ENCODE data around the gene CHRNB1. TPM values are rescaled to one million over a fixed set of nuclear protein-coding genes. Genes with fewer than 3 reads are reported as not detected.

The CHRNB1 gene
- total and polyA plus RNA-seq, 9 donors: 52.8 to 80.8 (median 69.6) TPM

- H3K9me3 ChIP-seq (replicated peaks; ENCODE audit: control insufficient read depth, low read depth, low read length): no peaks in the 10 kb centered on the region
- H3K27ac ChIP-seq (ENCODE audit: low read length): peak overlapping the region; percentile 3
- no peak overlapping the region for H3K4me3 ChIP-seq (ENCODE audit: low read length)
- H3K36me3 ChIP-seq (ENCODE audit: control insufficient read depth, insufficient read depth, low read length): peaks cover 68% of the 10 kb centered on the region
- no peak for DNase-seq
- WGBS (ENCODE audit: insufficient coverage): 83% methylated on average over 10 of the region's 10 CpGs
- H3K27me3 ChIP-seq (ENCODE audit: control insufficient read depth, insufficient read depth, low read length): no peaks in the 10 kb centered on the region
- H3K4me1 ChIP-seq (ENCODE audit: control insufficient read depth, insufficient read depth, low read length): no peaks in the 10 kb centered on the region
Measured at GRCh38 chr17:7497228-7497627, 52.4 kb downstream of the CHRNB1 start.

- Histone ChIP-seq H3K4me3 (ENCODE audit: low read length) (no peak overlapping the region), H3K36me3 (ENCODE audit: control insufficient read depth, insufficient read depth, low read length) (peaks cover 71% of the 10 kb centered on the region), H3K27me3 (ENCODE audit: control insufficient read depth, insufficient read depth, low read length) (no peaks in the 10 kb centered on the region), H3K9me3 (replicated peaks; ENCODE audit: control insufficient read depth, low read depth, low read length) (no peaks in the 10 kb centered on the region), H3K27ac (ENCODE audit: low read length) (no peak overlapping the region), H3K4me1 (ENCODE audit: control insufficient read depth, insufficient read depth, low read length) (no peaks in the 10 kb centered on the region)
- DNase-seq: no peak
- 94% methylated on average over 6 of the region's 14 CpGs for WGBS (ENCODE audit: insufficient coverage)
Measured at GRCh38 chr17:7497636-7498035, 52.8 kb downstream of the CHRNB1 start.

DNA sequence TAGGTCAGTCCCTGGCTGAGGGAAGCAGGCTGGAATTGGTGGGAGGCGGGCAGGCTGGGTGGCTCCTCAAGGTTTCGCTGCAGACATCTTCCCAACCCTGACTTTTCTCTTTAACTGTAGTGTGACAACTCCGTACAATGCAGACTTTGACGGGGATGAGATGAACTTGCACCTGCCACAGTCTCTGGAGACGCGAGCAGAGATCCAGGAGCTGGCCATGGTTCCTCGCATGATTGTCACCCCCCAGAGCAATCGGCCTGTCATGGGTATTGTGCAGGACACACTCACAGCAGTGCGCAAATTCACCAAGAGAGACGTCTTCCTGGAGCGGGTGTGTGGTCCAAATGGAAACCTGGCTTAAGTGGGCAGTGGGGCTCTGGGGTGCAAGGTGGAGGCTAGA is 54.3 kb downstream of the CHRNB1 start:
- H3K4me1 ChIP-seq (ENCODE audit: control insufficient read depth, insufficient read depth, low read length): no peaks in the 10 kb centered on the region
- no peak for DNase-seq
- no peak overlapping the region for H3K4me3 ChIP-seq (ENCODE audit: low read length)
- H3K9me3 ChIP-seq (replicated peaks; ENCODE audit: control insufficient read depth, low read depth, low read length): no peaks in the 10 kb centered on the region
- WGBS (ENCODE audit: insufficient coverage): 79% methylated on average over 10 of the region's 11 CpGs
- H3K36me3 ChIP-seq (ENCODE audit: control insufficient read depth, insufficient read depth, low read length): peaks cover 83% of the 10 kb centered on the region
- no peaks in the 10 kb centered on the region for H3K27me3 ChIP-seq (ENCODE audit: control insufficient read depth, insufficient read depth, low read length)
- H3K27ac ChIP-seq (ENCODE audit: low read length): no peak overlapping the region

DNA sequence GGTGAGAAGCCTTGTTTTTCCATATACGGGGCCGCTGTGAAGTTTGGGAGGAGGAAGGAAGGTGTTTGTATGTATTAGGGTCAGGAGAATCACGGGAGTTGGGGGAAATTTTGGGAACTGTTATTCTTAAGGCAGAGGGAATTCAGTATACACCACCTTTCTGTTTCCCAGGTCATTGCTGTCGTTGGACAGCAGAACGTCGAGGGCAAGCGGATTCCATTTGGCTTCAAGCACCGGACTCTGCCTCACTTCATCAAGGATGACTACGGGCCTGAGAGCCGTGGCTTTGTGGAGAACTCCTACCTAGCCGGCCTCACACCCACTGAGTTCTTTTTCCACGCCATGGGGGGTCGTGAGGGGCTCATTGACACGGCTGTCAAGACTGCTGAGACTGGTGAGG is 56.9 kb downstream of the CHRNB1 start:
- Histone ChIP-seq H3K9me3 (replicated peaks; ENCODE audit: control insufficient read depth, low read depth, low read length) (no peaks in the 10 kb centered on the region), H3K27me3 (ENCODE audit: control insufficient read depth, insufficient read depth, low read length) (no peaks in the 10 kb centered on the region), H3K36me3 (ENCODE audit: control insufficient read depth, insufficient read depth, low read length) (peaks cover 75% of the 10 kb centered on the region), H3K4me1 (ENCODE audit: control insufficient read depth, insufficient read depth, low read length) (no peaks in the 10 kb centered on the region), H3K4me3 (ENCODE audit: low read length) (no peak overlapping the region), H3K27ac (ENCODE audit: low read length) (no peak overlapping the region)
- no peak for DNase-seq
- 84% methylated on average over 11 of the region's 14 CpGs for WGBS (ENCODE audit: insufficient coverage)

GRCh38 chr17:7502171-7502847 is 57.4 kb downstream of the CHRNB1 start:
- peaks cover 75% of the 10 kb centered on the region for H3K36me3 ChIP-seq (ENCODE audit: control insufficient read depth, insufficient read depth, low read length)
- no peak for DNase-seq
- 90% methylated on average over 15 of the region's 20 CpGs for WGBS (ENCODE audit: insufficient coverage)
- no peaks in the 10 kb centered on the region for H3K4me1 ChIP-seq (ENCODE audit: control insufficient read depth, insufficient read depth, low read length)
- no peaks in the 10 kb centered on the region for H3K27me3 ChIP-seq (ENCODE audit: control insufficient read depth, insufficient read depth, low read length)
- no peak overlapping the region for H3K4me3 ChIP-seq (ENCODE audit: low read length)
- H3K9me3 ChIP-seq (replicated peaks; ENCODE audit: control insufficient read depth, low read depth, low read length): no peaks in the 10 kb centered on the region
- no peak overlapping the region for H3K27ac ChIP-seq (ENCODE audit: low read length)

DNA sequence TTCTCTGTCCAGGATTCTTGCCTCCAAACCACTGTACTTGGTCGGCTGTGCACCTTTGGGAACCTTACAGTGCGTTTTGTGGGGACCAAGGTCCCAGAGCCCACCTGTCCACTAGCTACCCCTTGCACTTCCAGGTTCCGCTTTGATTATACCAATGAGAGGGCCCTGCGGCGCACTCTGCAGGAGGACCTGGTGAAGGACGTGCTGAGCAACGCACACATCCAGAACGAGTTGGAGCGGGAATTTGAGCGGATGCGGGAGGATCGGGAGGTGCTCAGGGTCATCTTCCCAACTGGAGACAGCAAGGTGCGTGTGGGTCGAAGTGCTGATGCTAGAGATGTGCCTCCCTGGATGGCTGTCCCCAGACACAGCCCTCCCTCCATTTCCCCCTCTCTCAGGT is 58.1 kb downstream of the CHRNB1 start:
- Histone ChIP-seq H3K4me1 (ENCODE audit: control insufficient read depth, insufficient read depth, low read length) (no peaks in the 10 kb centered on the region), H3K9me3 (replicated peaks; ENCODE audit: control insufficient read depth, low read depth, low read length) (no peaks in the 10 kb centered on the region), H3K36me3 (ENCODE audit: control insufficient read depth, insufficient read depth, low read length) (peaks cover 70% of the 10 kb centered on the region), H3K27me3 (ENCODE audit: control insufficient read depth, insufficient read depth, low read length) (no peaks in the 10 kb centered on the region), H3K27ac (ENCODE audit: low read length) (no peak overlapping the region), H3K4me3 (ENCODE audit: low read length) (no peak overlapping the region)
- DNase-seq: no peak
- 90% methylated on average over 8 of the region's 14 CpGs for WGBS (ENCODE audit: insufficient coverage)

DNA sequence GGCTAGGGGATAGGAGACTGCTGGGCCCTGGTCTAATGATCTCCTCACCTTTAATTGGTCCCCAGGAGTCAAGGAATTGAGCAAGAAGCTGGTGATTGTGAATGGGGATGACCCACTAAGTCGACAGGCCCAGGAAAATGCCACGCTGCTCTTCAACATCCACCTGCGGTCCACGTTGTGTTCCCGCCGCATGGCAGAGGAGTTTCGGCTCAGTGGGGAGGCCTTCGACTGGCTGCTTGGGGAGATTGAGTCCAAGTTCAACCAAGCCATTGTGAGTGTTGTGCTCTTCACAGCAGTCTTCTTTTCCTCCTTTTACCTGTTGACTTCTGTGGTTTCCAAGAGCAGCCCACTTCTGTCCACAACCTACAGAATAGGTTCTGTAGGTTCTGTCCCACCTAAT is 58.7 kb downstream of the CHRNB1 start:
- Histone ChIP-seq H3K4me3 (ENCODE audit: low read length) (no peak overlapping the region), H3K9me3 (replicated peaks; ENCODE audit: control insufficient read depth, low read depth, low read length) (no peaks in the 10 kb centered on the region), H3K36me3 (ENCODE audit: control insufficient read depth, insufficient read depth, low read length) (peaks cover 70% of the 10 kb centered on the region), H3K4me1 (ENCODE audit: control insufficient read depth, insufficient read depth, low read length) (no peaks in the 10 kb centered on the region), H3K27ac (ENCODE audit: low read length) (no peak overlapping the region), H3K27me3 (ENCODE audit: control insufficient read depth, insufficient read depth, low read length) (no peaks in the 10 kb centered on the region)
- 100% methylated on average over 7 of the region's 8 CpGs for WGBS (ENCODE audit: insufficient coverage)
- DNase-seq: no peak

Other genes with a start within 250 kb of the CHRNB1 start
Only the 30 nearest of the 40 such genes appear.
- gene CLDN7, start 182.6 kb upstream of the CHRNB1 start, total RNA-seq: 0.71 TPM
- 1 to 10 TPM in 7 of 8 donors, under 1 TPM in 1; 0.28 to 8.8 (median 2.0) TPM for gene CLDN7, start 182.6 kb upstream of the CHRNB1 start, polyA plus RNA-seq (ENCODE audit: insufficient read depth in 1 of 8, insufficient read length in 8 of 8, low replicate concordance in 1 of 8)
- gene SLC2A4, start 163.3 kb upstream of the CHRNB1 start, total RNA-seq: 21.3 TPM
- 10 to 100 TPM in 6 of 8 donors, 1 to 10 TPM in 2; 7.1 to 35.3 (median 24.5) TPM for gene SLC2A4, start 163.3 kb upstream of the CHRNB1 start, polyA plus RNA-seq (ENCODE audit: insufficient read depth in 1 of 8, insufficient read length in 8 of 8, low replicate concordance in 1 of 8)
- gene YBX2, start 150.4 kb upstream of the CHRNB1 start, total RNA-seq: 0.58 TPM
- gene YBX2, start 150.4 kb upstream of the CHRNB1 start, polyA plus RNA-seq (ENCODE audit: insufficient read depth in 1 of 8, insufficient read length in 8 of 8, low replicate concordance in 1 of 8): 1 to 10 TPM in 6 of 8 donors, under 1 TPM in 2; 0.36 to 2.7 (median 1.4) TPM
- gene EIF5A, start 137.4 kb upstream of the CHRNB1 start, total RNA-seq: 175 TPM
- 100 to 1,000 TPM; 266 to 372 (median 330) TPM for gene EIF5A, start 137.4 kb upstream of the CHRNB1 start, polyA plus RNA-seq (ENCODE audit: insufficient read depth in 1 of 8, insufficient read length in 8 of 8, low replicate concordance in 1 of 8)
- 34.7 TPM for gene GPS2, start 129.7 kb upstream of the CHRNB1 start, total RNA-seq
- 10 to 100 TPM; 57.5 to 65.9 (median 59.8) TPM for gene GPS2, start 129.7 kb upstream of the CHRNB1 start, polyA plus RNA-seq (ENCODE audit: insufficient read depth in 1 of 8, insufficient read length in 8 of 8, low replicate concordance in 1 of 8)
- gene NEURL4, start 115.7 kb upstream of the CHRNB1 start, total RNA-seq: 17.7 TPM
- 10 to 100 TPM; 13.3 to 21.7 (median 19.2) TPM for gene NEURL4, start 115.7 kb upstream of the CHRNB1 start, polyA plus RNA-seq (ENCODE audit: insufficient read depth in 1 of 8, insufficient read length in 8 of 8, low replicate concordance in 1 of 8)
- gene ACAP1, start 108.5 kb upstream of the CHRNB1 start, total RNA-seq: 12.1 TPM
- 10 to 100 TPM in 2 of 8 donors, 1 to 10 TPM in 6; 4.7 to 10.2 (median 7.2) TPM for gene ACAP1, start 108.5 kb upstream of the CHRNB1 start, polyA plus RNA-seq (ENCODE audit: insufficient read depth in 1 of 8, insufficient read length in 8 of 8, low replicate concordance in 1 of 8)
- 4.7 TPM for gene KCTD11, start 92.9 kb upstream of the CHRNB1 start, total RNA-seq
- gene KCTD11, start 92.9 kb upstream of the CHRNB1 start, polyA plus RNA-seq (ENCODE audit: insufficient read depth in 1 of 8, insufficient read length in 8 of 8, low replicate concordance in 1 of 8): 10 to 100 TPM in 1 of 8 donors, 1 to 10 TPM in 7; 6.8 to 10.5 (median 7.9) TPM
- gene TMEM95, start 89.9 kb upstream of the CHRNB1 start, total RNA-seq: not detected
- gene TMEM95, start 89.9 kb upstream of the CHRNB1 start, polyA plus RNA-seq (ENCODE audit: insufficient read depth in 1 of 8, insufficient read length in 8 of 8, low replicate concordance in 1 of 8): not detected
- 0.31 TPM for gene TNK1, start 64.0 kb upstream of the CHRNB1 start, total RNA-seq
- 1 to 10 TPM in 2 of 8 donors, under 1 TPM in 6; 0.23 to 1.3 (median 0.70) TPM for gene TNK1, start 64.0 kb upstream of the CHRNB1 start, polyA plus RNA-seq (ENCODE audit: insufficient read depth in 1 of 8, insufficient read length in 8 of 8, low replicate concordance in 1 of 8)
- 14.2 TPM for gene PLSCR3, start 50.5 kb upstream of the CHRNB1 start, total RNA-seq
- gene PLSCR3, start 50.5 kb upstream of the CHRNB1 start, polyA plus RNA-seq (ENCODE audit: insufficient read depth in 1 of 8, insufficient read length in 8 of 8, low replicate concordance in 1 of 8): 10 to 100 TPM; 24.2 to 38.9 (median 30.0) TPM
- 100 TPM for gene TMEM256, start 41.0 kb upstream of the CHRNB1 start, total RNA-seq
- gene TMEM256, start 41.0 kb upstream of the CHRNB1 start, polyA plus RNA-seq (ENCODE audit: insufficient read depth in 1 of 8, insufficient read length in 8 of 8, low replicate concordance in 1 of 8): 10 to 100 TPM; 45.4 to 70.0 (median 57.7) TPM
- 7.7 TPM for gene NLGN2, start 37.2 kb upstream of the CHRNB1 start, total RNA-seq
- 10 to 100 TPM; 20.6 to 36.2 (median 27.0) TPM for gene NLGN2, start 37.2 kb upstream of the CHRNB1 start, polyA plus RNA-seq (ENCODE audit: insufficient read depth in 1 of 8, insufficient read length in 8 of 8, low replicate concordance in 1 of 8)
- gene SPEM1, start 24.7 kb upstream of the CHRNB1 start, total RNA-seq: not detected
- gene SPEM1, start 24.7 kb upstream of the CHRNB1 start, polyA plus RNA-seq (ENCODE audit: insufficient read depth in 1 of 8, insufficient read length in 8 of 8, low replicate concordance in 1 of 8): not detected
- gene SPEM2, start 19.4 kb upstream of the CHRNB1 start, total RNA-seq: not detected
- not detected for gene SPEM2, start 19.4 kb upstream of the CHRNB1 start, polyA plus RNA-seq (ENCODE audit: insufficient read depth in 1 of 8, insufficient read length in 8 of 8, low replicate concordance in 1 of 8)
- gene SPEM3, start 16.2 kb upstream of the CHRNB1 start, total RNA-seq: not detected
- under 1 TPM in 1 of 8 donors, not detected in 7; 0.26 TPM for gene SPEM3, start 16.2 kb upstream of the CHRNB1 start, polyA plus RNA-seq (ENCODE audit: insufficient read depth in 1 of 8, insufficient read length in 8 of 8, low replicate concordance in 1 of 8)
- gene TMEM102, start 9.6 kb upstream of the CHRNB1 start, total RNA-seq: 0.93 TPM
- gene TMEM102, start 9.6 kb upstream of the CHRNB1 start, polyA plus RNA-seq (ENCODE audit: insufficient read depth in 1 of 8, insufficient read length in 8 of 8, low replicate concordance in 1 of 8): 1 to 10 TPM in 4 of 8 donors, under 1 TPM in 4; 0.72 to 1.7 (median 0.95) TPM
- 1.6 TPM for gene FGF11, start 5.5 kb upstream of the CHRNB1 start, total RNA-seq
- gene FGF11, start 5.5 kb upstream of the CHRNB1 start, polyA plus RNA-seq (ENCODE audit: insufficient read depth in 1 of 8, insufficient read length in 8 of 8, low replicate concordance in 1 of 8): 1 to 10 TPM; 1.0 to 4.8 (median 2.1) TPM
- 14.1 TPM for gene ZBTB4, start 34.6 kb downstream of the CHRNB1 start, total RNA-seq
- gene ZBTB4, start 34.6 kb downstream of the CHRNB1 start, polyA plus RNA-seq (ENCODE audit: insufficient read depth in 1 of 8, insufficient read length in 8 of 8, low replicate concordance in 1 of 8): 10 to 100 TPM; 20.1 to 31.6 (median 24.5) TPM
- not detected for gene SLC35G6, start 36.4 kb downstream of the CHRNB1 start, total RNA-seq
- gene SLC35G6, start 36.4 kb downstream of the CHRNB1 start, polyA plus RNA-seq (ENCODE audit: insufficient read depth in 1 of 8, insufficient read length in 8 of 8, low replicate concordance in 1 of 8): under 1 TPM in 6 of 8 donors, not detected in 2; 0.09 to 0.27 (median 0.18) TPM
- 30.9 TPM for gene POLR2A, start 39.3 kb downstream of the CHRNB1 start, total RNA-seq
- gene POLR2A, start 39.3 kb downstream of the CHRNB1 start, polyA plus RNA-seq (ENCODE audit: insufficient read depth in 1 of 8, insufficient read length in 8 of 8, low replicate concordance in 1 of 8): 10 to 100 TPM; 42.0 to 81.0 (median 60.8) TPM
- gene TNFSF12, start 104.0 kb downstream of the CHRNB1 start, total RNA-seq: 13.2 TPM
- gene TNFSF12, start 104.0 kb downstream of the CHRNB1 start, polyA plus RNA-seq (ENCODE audit: insufficient read depth in 1 of 8, insufficient read length in 8 of 8, low replicate concordance in 1 of 8): 10 to 100 TPM; 22.2 to 35.9 (median 28.2) TPM
- 2.2 TPM for gene TNFSF13, start 113.7 kb downstream of the CHRNB1 start, total RNA-seq
- gene TNFSF13, start 113.7 kb downstream of the CHRNB1 start, polyA plus RNA-seq (ENCODE audit: insufficient read depth in 1 of 8, insufficient read length in 8 of 8, low replicate concordance in 1 of 8): 1 to 10 TPM; 3.5 to 5.9 (median 4.3) TPM
- gene SENP3, start 116.9 kb downstream of the CHRNB1 start, total RNA-seq: 34.5 TPM
- gene SENP3, start 116.9 kb downstream of the CHRNB1 start, polyA plus RNA-seq (ENCODE audit: insufficient read depth in 1 of 8, insufficient read length in 8 of 8, low replicate concordance in 1 of 8): 10 to 100 TPM; 33.8 to 43.6 (median 41.7) TPM
- 15.7 TPM for gene CD68, start 134.6 kb downstream of the CHRNB1 start, total RNA-seq
- 10 to 100 TPM; 20.2 to 56.6 (median 38.8) TPM for gene CD68, start 134.6 kb downstream of the CHRNB1 start, polyA plus RNA-seq (ENCODE audit: insufficient read depth in 1 of 8, insufficient read length in 8 of 8, low replicate concordance in 1 of 8)
- 34.4 TPM for gene MPDU1, start 138.8 kb downstream of the CHRNB1 start, total RNA-seq
- 10 to 100 TPM; 43.2 to 63.6 (median 50.2) TPM for gene MPDU1, start 138.8 kb downstream of the CHRNB1 start, polyA plus RNA-seq (ENCODE audit: insufficient read depth in 1 of 8, insufficient read length in 8 of 8, low replicate concordance in 1 of 8)
- 1.4 TPM for gene SOX15, start 145.0 kb downstream of the CHRNB1 start, total RNA-seq
- 1 to 10 TPM; 1.6 to 4.1 (median 2.0) TPM for gene SOX15, start 145.0 kb downstream of the CHRNB1 start, polyA plus RNA-seq (ENCODE audit: insufficient read depth in 1 of 8, insufficient read length in 8 of 8, low replicate concordance in 1 of 8)
- gene FXR2, start 169.8 kb downstream of the CHRNB1 start, total RNA-seq: 35.1 TPM
- gene FXR2, start 169.8 kb downstream of the CHRNB1 start, polyA plus RNA-seq (ENCODE audit: insufficient read depth in 1 of 8, insufficient read length in 8 of 8, low replicate concordance in 1 of 8): 10 to 100 TPM; 31.4 to 37.2 (median 34.9) TPM
- gene SAT2, start 182.8 kb downstream of the CHRNB1 start, total RNA-seq: 72.1 TPM
- gene SAT2, start 182.8 kb downstream of the CHRNB1 start, polyA plus RNA-seq (ENCODE audit: insufficient read depth in 1 of 8, insufficient read length in 8 of 8, low replicate concordance in 1 of 8): 10 to 100 TPM; 61.5 to 82.1 (median 69.9) TPM
- gene SHBG, start 185.1 kb downstream of the CHRNB1 start, total RNA-seq: 0.58 TPM
- 1 to 10 TPM in 5 of 8 donors, under 1 TPM in 3; 0.63 to 1.5 (median 1.1) TPM for gene SHBG, start 185.1 kb downstream of the CHRNB1 start, polyA plus RNA-seq (ENCODE audit: insufficient read depth in 1 of 8, insufficient read length in 8 of 8, low replicate concordance in 1 of 8)